ENCODE results near the gene PSMG4.

The PSMG4 gene

DNA sequence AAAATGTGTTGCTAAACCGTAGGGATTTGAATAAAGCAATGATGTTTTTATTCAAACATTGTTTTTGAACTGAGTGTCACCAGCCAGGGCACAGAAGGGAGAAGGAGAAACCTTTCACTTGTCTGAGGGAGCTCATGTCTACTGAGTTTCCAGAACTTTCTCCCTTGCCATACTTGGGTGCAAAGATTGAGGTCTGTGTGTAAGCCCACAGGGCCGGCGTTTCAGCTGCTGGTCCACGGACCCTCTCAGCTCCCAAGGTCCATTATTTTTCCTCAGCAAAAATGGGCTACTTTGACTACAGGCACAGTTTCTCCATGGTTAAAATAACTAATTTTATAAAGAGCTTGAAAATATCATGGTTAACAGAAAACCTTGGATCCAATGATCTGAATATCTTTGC is 32.6 kb downstream of the PSMG4 start:
- DNase-seq (ENCODE audit: low spot score): no peak

DNA sequence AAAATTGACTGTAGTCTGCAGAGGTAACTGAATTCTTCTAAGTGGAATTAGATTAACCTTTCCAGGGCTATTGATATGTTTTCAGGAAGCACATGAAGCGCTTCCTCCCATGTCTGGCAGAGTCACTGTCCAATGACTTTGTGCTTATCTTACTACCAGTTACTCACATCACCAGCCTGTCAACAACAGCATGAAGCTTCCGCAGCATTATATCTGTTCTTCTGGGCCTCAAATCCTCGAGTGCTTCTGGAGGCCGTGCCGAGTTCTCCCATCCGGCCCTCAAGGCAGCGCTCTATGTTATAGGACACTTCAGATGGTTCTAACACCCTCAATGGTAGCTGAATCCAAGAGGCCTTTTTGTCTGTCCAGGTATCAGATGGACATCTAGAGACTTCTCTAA is 33.2 kb downstream of the PSMG4 start:
- DNase-seq (ENCODE audit: low spot score): no peak

DNA sequence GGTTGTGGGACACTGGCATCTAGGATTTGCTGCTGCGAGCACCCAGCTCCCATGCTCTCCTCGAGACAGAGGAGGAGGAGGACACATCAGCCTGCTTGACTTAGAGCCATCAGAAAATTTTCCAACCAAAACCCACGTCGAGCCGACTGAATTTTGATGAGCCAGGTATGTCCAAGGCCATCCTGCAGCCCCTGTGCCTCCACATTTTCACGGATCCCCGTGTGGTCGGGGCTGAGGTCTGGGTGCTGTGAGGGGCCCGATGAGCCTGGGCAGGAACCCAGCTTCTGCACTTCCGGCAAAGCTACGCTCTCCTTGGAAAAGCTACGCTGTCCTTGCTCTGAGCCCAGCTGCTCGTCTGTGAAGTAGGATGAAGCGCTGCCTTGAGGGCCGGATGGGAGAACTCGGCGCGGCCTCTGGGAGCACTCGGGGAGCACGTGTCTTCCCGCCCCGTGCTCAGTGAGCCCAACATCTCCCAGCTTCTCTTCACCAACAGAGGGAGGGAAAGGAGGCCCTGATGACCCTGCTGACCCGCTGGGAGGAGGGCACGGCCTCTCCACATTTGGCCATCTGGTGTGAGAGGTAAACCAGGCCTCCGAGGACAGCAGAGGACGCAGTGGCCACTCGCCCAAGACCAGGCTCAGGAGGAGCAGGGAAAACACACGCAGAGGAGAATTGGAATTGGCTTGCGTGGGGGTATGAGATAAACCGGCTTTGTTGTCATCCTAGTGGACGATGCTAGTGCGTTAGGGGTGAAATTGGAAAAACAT is 33.9 kb downstream of the PSMG4 start:
- no peak for DNase-seq (ENCODE audit: low spot score)

DNA sequence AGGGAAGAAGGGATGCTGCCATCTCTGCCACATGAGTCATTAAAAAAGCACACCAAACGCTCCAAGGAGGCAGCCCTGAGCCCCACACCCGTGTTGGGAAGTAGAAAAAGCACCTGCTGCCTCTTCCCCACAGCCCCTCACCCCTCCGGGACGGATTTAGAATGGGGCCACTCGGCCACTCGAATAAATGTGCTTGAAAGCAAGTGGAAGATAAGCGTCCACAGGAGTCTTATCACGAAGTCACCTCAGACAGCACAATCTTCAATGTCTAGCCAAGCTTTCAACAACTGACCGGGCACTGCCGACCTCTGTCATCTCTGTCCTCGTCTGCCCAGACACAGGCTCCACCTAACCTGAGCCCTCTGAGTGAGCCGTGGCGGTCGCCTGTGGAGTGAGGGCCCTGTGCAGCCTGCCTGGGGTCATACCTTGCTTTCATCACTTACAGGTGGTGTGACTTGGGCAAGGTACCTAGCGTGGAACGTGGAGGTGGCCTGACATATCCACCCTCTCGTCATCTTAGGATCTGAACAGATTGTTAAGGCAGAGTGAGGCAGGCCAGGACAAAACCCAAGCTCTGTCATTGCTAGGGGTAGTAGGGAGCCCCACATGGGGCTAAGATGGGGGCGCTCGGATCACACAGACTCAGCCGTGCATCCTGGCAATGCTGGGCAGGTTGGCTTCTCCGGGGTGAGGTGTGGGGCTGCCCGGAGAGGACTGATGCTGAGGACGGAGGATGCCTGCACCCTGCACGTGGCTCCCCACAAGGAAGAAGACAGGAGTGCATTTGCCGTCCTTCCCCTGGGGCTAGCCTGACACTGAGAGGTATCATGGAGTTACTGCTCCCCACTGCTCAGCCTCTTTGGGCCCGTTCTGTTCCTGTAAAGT is 34.8 kb downstream of the PSMG4 start:
- DNase-seq (ENCODE audit: low spot score): no peak

DNA sequence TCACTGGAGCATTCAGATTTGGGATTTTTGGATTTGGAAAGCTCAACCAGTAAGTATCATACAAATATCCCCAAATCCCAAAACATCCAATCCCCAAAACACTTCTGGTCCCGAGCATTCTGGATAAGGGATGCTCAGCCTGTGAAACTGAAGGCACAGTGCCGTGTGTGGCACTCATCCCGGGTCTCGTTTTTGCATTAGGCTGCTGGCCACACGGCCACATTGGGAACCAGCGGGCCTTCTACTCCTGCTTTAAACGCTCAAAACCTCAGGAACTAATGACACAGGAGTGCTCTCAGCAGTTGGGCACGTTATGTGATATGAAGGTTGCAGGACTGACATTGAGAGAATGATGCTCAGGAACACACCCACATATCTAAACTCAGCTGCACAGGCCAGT is 35.6 kb downstream of the PSMG4 start:
- no peak for DNase-seq (ENCODE audit: low spot score)

DNA sequence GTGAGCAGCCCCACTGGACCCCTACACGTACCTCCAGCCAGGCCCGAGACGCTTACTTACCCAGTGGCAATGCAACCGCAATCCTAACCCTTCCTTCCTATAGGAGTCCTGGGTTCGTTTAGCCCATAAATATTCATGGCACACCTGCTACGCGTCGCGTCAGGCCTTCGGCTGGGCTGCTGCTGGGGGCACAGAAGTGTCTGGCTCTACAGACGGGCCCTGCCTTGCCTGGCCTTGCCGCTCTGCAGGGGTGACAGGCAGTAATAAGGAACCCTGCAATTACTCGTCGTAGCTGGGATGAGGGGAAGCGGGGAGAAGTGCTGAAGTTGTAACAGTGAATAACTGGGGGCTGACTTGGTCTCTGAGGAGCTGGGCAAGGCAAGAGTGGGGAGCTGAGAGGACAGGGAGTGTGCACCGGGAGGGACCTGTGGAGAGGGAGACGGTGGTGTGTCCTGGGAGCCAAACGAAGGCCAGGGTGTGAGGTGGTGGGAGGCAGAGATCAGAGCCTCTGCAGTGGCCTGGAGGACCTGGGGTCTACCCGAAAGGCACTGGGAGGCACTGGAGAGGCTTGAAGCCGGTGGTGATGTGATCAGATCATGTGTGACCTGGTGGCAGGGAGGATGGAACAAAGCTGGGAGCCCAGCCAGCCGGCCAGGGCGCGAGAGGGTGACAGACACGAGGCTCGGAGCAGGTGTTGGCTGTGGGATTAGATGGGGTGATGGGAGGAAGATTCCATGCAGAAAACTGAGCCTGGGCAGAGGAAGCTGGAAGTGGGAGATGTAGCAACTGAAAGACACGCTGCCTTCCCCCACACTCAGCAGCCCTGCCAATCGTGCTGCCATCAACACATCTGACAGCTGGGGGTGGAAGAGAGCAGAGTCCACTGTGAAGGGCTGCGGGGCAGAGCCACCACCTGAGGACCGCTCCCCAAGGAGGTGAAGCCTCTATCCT is 36.4 kb downstream of the PSMG4 start:
- peak; percentile 92 for DNase-seq (ENCODE audit: low spot score)

DNA sequence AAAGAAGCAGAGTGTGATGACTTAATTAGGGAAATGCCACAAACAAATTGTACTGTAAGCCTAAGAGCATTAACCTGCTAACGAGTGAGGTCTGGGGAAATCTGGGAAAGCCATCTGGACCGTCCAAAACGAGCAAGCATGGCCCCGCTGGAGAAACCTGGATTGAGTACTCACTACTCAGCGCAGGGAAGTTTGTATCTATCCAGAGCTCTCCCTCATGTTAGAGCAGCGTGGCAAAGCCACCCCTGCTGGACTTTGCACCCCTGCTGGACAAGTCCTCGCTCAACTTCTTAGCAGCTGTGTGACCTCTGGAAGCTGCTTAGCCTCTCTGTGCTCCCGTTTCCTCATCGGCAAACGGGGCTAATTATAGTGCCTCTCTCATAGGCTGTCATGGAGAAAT is 37.3 kb downstream of the PSMG4 start:
- no peak for DNase-seq (ENCODE audit: low spot score)

DNA sequence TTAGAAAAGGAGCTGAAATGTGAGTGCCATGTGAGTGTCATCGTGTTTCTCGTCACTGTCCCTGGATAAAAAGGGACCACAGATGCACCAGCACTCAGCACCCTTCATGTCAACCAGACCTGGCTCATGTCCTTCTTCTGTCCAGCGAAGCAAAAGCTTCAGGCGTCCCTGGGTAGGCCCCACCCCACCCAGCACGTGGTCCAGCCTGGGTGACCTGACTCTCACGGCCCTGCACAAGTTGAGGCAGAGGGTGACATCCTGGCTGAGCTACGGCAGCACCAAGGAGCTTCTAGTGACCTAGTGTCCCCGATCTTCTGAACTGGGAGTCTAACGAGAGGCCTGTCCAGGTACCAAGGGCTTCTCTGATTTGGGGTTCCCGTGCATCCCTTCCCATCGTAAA is 37.8 kb downstream of the PSMG4 start:
- DNase-seq (ENCODE audit: low spot score): no peak

DNA sequence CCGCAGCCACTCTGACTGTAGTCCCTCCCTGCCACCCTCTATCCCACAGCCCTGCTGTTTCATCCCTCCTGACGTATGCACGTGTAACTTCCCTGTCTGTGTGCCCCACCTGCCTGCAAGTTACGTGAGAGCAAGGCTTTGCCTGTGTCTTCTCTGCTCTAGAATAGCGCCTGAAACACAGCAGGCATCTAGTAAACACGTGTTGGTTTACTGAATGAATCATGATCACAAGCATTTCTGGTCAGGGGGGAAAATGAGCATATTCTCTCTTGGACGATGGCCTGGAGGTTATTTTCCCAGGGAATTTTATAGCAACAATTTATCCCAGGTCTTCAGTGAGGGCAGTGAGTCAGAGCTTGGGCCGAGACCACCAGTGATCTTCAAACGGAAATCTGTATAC is 38.3 kb downstream of the PSMG4 start:
- no peak for DNase-seq (ENCODE audit: low spot score)

DNA sequence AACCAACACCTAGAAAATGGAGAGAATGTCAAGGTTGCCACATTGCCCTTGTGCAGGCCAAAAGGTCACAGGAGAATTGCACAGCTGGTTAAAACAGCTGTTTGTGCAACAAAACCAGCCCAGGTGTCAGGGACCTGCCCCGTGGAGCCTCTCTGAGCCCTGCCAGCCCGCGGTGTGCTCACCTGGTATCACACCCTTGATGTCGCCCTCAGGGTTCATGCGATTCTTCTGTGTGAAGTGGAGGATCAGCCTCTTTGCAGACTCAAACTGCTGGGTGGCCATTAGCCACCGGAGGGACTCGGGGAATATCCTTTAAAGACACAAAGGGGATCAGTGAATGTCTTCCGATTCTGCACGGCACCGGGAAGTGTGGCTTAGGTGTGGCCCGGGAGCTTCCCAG is 39.2 kb downstream of the PSMG4 start:
- no peak for DNase-seq (ENCODE audit: low spot score)

DNA sequence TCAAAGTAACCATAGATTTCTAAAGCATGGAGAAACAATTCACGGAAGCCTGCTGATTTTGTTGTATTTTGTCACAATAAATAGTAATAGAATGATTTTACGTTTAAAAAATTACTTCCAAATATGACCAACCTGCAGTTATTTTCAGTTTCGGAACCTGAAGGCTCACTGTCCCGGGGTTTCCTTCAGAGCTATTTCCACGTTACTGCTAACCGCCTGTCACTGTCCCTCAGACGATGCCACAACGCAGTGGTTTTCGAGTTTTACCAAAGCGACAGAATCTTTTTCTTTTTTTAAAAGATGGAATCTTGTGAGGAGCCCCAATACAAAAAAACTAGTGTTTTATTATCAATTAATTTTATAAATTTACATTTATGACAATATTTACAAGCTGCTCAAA is 40.5 kb downstream of the PSMG4 start:
- no peak for DNase-seq (ENCODE audit: low spot score)

DNA sequence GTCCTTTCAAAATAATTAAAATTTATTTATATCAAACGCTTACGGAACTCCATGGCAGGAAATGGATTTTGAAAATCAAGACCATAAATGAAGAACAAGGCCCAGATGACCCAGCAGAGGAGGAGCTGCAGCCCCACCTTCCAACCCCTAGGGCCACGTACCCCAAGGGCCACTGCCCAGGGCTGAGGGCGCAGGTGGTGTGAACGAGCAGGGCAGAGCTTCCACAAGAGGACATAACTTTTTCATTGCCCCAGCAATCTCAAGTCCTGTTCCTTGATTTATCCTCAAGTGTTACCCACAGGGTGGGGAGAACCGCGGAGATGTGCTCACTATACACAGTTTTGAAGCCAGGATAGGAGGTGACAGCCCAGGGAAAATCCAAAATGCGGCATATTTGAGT is 42.8 kb downstream of the PSMG4 start:
- DNase-seq (ENCODE audit: low spot score): no peak

DNA sequence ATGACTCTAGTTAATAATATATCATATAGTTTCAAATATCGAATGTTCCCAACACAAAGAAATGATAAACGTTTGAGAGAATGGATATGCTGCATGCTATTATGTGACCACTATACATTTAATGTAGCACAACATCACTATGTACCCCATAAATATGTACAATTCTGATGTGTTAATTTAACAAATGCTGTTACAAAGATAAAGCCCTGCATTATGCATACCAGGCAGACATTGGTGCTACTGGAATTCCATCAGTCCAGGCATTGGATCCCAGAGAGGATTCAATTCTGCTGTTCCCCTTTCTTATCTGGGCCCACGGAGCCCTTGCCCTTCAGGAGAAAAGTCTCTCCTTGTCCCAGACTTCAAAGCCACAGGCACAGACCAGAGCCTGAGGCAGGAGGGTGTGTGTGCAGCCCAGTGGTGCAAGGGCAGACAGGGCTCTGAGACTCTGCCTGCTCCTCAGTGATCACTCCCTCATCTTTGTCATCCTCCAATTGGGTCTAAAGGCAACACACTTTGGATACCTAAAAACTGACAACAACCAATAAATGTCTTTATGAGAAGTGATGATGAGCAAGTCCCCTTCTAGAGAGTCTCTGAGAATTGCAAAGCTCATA is 45.2 kb downstream of the PSMG4 start:
- DNase-seq (ENCODE audit: low spot score): no peak

DNA sequence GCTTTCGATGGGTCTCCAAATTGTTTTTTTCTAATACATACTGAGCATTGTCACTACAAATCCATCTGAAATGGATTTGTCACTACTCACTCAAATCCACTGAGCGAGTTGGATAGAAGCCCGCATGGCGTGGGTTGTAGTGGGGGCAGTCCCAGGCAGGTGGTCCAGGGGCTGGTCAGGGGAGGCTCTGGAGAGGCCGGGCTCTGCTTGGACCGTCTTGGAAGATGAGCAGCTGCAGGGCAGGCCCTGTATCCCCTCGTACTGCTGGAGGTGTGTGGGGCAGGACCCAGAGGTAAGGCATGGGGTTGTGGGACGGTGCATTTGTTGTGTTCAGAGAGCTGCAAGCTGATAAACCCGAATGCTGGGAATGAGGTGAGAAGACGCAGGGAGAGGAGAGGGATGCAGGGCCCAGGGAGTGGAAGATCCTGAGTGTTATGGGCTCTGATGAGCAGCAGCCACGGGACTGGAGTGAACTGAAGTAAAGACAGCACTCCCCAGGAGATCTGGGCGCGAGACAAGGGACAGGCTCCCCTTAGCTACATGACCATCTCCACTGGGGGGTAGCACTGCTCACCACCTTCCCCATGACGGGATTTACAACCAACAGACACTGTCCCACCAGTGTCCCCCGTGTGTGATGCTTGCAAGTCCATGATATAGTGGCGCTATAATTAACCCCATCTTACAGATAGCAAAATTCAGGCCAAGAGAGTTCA is 45.9 kb downstream of the PSMG4 start:
- DNase-seq (ENCODE audit: low spot score): no peak

DNA sequence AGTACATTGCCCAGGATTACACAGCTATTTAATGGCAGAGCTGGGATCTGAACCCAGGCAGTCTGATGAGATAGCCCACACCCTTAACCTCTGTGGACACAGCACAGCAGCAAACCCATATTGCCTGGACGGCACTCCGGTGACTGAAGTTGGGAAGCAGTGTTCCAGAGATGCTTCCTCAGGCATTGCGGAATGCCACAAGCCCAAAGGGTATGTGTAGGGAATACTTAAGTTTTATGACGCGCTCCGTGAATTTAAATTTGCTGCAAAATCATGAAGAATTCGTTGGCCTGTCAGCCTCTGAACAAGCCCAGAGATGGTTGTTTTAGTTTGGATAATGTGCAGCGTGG is 46.4 kb downstream of the PSMG4 start:
- DNase-seq (ENCODE audit: low spot score): no peak

DNA sequence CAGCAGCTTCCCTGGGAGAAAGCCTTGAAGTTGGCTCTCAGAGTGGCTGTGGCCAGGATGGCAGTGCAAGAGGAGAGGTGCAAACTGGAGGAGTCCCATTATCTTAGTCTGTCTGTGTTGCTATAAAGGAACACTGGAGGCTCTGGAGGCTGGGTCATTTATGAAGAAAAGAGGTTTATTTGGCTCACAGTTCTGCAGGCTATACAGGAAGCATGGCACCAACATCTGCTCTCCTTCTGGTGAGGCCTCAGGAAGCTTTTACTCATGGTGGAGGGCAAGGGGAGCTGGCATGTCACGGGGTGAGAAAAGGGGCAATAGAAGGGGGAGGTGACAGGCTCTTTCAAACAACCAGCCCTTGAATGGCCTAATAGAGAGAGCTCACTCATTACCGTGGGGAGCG is 47.1 kb downstream of the PSMG4 start:
- no peak for DNase-seq (ENCODE audit: low spot score)

DNA sequence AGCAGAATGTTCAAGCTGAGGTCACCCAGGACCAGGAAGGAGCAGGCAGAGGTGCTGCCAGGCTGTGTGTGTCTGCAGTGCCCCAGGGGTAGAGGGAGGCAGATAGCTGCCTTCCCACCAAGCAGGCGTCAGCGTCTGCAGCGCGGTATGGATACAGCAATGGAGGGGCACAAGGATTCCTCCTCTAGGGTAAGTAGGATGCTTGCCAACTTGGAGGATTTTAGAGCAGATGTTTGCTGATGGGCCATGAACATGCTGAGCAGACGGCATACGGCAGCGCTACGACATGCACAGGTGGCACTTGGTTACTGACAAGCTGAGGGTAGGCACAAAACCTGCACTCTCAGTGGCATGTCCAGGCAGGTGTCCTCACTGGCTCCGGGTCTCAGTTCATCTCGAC is 48.1 kb downstream of the PSMG4 start:
- peak; percentile 91 for DNase-seq (ENCODE audit: low spot score)

DNA sequence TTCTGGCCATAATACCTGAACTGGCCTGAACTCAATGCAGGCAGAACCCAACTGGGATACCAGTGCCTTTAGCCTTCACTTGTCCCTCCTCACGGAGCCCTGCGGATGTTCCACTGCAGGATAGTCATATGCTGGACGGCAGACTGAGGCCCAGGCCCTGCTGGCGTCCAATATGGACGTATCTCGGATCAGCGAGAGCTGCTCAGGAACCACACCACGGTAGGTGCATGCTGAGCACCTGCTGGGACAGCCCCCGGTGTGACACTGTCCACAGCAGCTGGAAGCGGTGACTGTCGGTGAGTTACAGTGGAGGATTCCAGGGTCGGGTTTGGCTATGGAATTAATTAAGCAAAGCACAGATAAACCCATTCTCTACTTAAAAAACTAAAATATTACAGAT is 48.7 kb downstream of the PSMG4 start:
- DNase-seq (ENCODE audit: low spot score): no peak

DNA sequence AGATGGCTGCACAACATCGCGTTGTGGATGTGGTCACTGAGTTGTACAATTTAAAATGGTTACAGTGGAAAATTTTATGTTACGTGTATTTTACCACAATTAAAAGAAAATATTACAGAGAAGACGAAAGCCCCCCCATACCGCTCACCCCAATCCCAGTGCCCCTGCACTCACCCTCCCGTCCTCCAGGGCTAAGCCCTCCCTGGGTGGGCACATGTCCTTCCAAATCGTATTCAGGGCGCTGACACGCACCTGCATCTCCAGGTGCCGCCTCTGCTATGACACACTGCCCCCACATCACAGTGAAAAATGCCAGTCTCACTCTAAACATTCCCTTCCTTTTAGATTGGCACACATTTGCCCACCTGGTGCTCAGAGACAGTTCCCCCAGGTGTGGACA is 49.4 kb downstream of the PSMG4 start:
- no peak for DNase-seq (ENCODE audit: low spot score)

DNA sequence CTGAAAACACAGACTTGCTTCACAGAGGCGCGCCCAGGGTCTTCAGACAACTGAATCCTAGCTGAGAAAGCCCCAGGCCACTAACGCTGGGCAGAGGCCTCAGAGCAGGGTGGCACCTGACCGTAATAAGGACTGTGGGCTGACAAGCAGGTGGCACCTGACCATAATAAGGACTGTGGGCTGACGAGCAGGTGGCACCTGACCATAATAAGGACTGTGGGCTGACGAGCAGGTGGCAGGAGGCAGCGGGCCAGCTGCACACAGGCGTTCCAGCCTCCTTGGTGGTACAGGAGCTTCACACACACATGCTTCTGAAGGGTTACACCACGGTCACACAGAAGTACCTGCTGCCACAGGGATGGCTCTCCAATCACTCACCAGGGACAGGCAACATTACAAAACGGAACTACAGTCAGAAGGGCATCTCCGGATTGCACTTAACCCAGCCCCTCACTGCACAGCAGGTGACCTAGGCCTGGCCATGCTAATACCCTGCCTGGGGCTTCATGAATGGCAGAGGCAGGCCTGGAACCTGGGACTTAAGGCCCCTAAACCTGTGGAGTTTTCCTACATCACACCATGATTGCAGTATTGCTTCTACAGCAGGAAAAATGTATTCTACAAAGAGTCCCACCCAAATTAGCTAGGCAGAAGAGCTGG is 50.8 kb downstream of the PSMG4 start:
- DNase-seq (ENCODE audit: low spot score): no peak

DNA sequence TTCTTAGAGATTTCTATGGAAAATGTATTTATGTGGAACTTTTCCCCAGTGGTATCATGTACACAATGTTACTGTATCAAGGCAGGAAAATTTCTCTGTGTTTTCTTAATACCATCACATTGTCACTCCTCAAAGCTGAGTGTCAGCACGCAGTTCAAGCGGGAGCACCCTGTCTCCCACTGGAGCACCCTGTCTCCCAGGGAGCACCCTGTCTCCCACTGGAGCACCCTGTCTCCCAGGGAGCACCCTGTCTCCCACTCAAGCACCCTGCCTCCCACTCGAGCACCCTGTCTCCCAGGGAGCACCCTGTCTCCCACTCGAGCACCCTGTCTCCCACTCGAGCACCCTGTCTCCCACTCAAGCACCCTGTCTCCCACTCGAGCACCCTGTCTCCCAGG is 51.3 kb downstream of the PSMG4 start:
- DNase-seq (ENCODE audit: low spot score): no peak
